Measurements from ENCODE around the gene PPP4R1.

PPP4R1 gene

GRCh38 chr18:9530226-9531009 lies 83.9 kb downstream of the PPP4R1 start:
- Histone ChIP-seq H3K4me1 (ENCODE audit: control insufficient read depth, insufficient read depth, low read length) (no peaks in the 10 kb centered on the region), H3K27me3 (ENCODE audit: control insufficient read depth, insufficient read depth, low read length) (no peaks in the 10 kb centered on the region), H3K4me3 (ENCODE audit: low read depth, low read length) (no peak overlapping the region), H3K27ac (ENCODE audit: low read depth, low read length) (no peak overlapping the region), H3K9ac (ENCODE audit: low read depth, low read length) (no peak overlapping the region), H3K9me3 (ENCODE audit: control insufficient read depth, insufficient read depth, low read length) (peaks cover 11% of the 10 kb centered on the region; the same call in 1 of the 2 replicates), H3K36me3 (ENCODE audit: control insufficient read depth, insufficient read depth, low read length) (peaks cover 70% of the 10 kb centered on the region)

GRCh38 chr18:9526458-9526857 lies 87.9 kb downstream of the PPP4R1 start:
- H3K4me1 ChIP-seq (ENCODE audit: control insufficient read depth, insufficient read depth, low read length) = no peaks in the 10 kb centered on the region
- H3K27me3 ChIP-seq (ENCODE audit: control insufficient read depth, insufficient read depth, low read length) = no peaks in the 10 kb centered on the region
- peaks cover 11% of the 10 kb centered on the region; the same call in 1 of the 2 replicates for H3K9me3 ChIP-seq (ENCODE audit: control insufficient read depth, insufficient read depth, low read length)
- H3K9ac ChIP-seq (ENCODE audit: low read depth, low read length) = no peak overlapping the region
- no peak overlapping the region for H3K27ac ChIP-seq (ENCODE audit: low read depth, low read length)
- no peak overlapping the region for H3K4me3 ChIP-seq (ENCODE audit: low read depth, low read length)
- H3K36me3 ChIP-seq (ENCODE audit: control insufficient read depth, insufficient read depth, low read length) = peaks cover 60% of the 10 kb centered on the region

GRCh38 chr18:9522952-9523351 lies 91.4 kb downstream of the PPP4R1 start:
- Histone ChIP-seq H3K36me3 (ENCODE audit: control insufficient read depth, insufficient read depth, low read length) (peaks cover 40% of the 10 kb centered on the region), H3K27ac (ENCODE audit: low read depth, low read length) (no peak overlapping the region), H3K9me3 (ENCODE audit: control insufficient read depth, insufficient read depth, low read length) (peaks cover 9% of the 10 kb centered on the region; the same call in 1 of the 2 replicates), H3K4me3 (ENCODE audit: low read depth, low read length) (no peak overlapping the region), H3K9ac (ENCODE audit: low read depth, low read length) (no peak overlapping the region), H3K4me1 (ENCODE audit: control insufficient read depth, insufficient read depth, low read length) (no peaks in the 10 kb centered on the region), H3K27me3 (ENCODE audit: control insufficient read depth, insufficient read depth, low read length) (no peaks in the 10 kb centered on the region)

- Histone ChIP-seq H3K9me3 (ENCODE audit: control insufficient read depth, insufficient read depth, low read length) (no peaks in the 10 kb centered on the region), H3K9ac (ENCODE audit: low read depth, low read length) (no peak overlapping the region), H3K36me3 (ENCODE audit: control insufficient read depth, insufficient read depth, low read length) (peaks cover 36% of the 10 kb centered on the region), H3K27me3 (ENCODE audit: control insufficient read depth, insufficient read depth, low read length) (no peaks in the 10 kb centered on the region), H3K27ac (ENCODE audit: low read depth, low read length) (no peak overlapping the region), H3K4me3 (ENCODE audit: low read depth, low read length) (no peak overlapping the region), H3K4me1 (ENCODE audit: control insufficient read depth, insufficient read depth, low read length) (no peaks in the 10 kb centered on the region)
Measured at GRCh38 chr18:9521770-9522169, 92.6 kb downstream of the PPP4R1 start.

GRCh38 chr18:9520666-9521065 lies 93.7 kb downstream of the PPP4R1 start:
- H3K4me3 ChIP-seq (ENCODE audit: low read depth, low read length) = no peak overlapping the region
- H3K27ac ChIP-seq (ENCODE audit: low read depth, low read length) = no peak overlapping the region
- H3K36me3 ChIP-seq (ENCODE audit: control insufficient read depth, insufficient read depth, low read length) = peaks cover 29% of the 10 kb centered on the region
- no peaks in the 10 kb centered on the region for H3K4me1 ChIP-seq (ENCODE audit: control insufficient read depth, insufficient read depth, low read length)
- no peak overlapping the region for H3K9ac ChIP-seq (ENCODE audit: low read depth, low read length)
- H3K9me3 ChIP-seq (ENCODE audit: control insufficient read depth, insufficient read depth, low read length) = no peaks in the 10 kb centered on the region
- H3K27me3 ChIP-seq (ENCODE audit: control insufficient read depth, insufficient read depth, low read length) = no peaks in the 10 kb centered on the region

GRCh38 chr18:9519399-9519798 lies 95.0 kb downstream of the PPP4R1 start:
- Histone ChIP-seq H3K27ac (ENCODE audit: low read depth, low read length) (no peak overlapping the region), H3K4me1 (ENCODE audit: control insufficient read depth, insufficient read depth, low read length) (no peaks in the 10 kb centered on the region), H3K4me3 (ENCODE audit: low read depth, low read length) (no peak overlapping the region), H3K27me3 (ENCODE audit: control insufficient read depth, insufficient read depth, low read length) (no peaks in the 10 kb centered on the region), H3K9me3 (ENCODE audit: control insufficient read depth, insufficient read depth, low read length) (no peaks in the 10 kb centered on the region), H3K9ac (ENCODE audit: low read depth, low read length) (no peak overlapping the region), H3K36me3 (ENCODE audit: control insufficient read depth, insufficient read depth, low read length) (peaks cover 16% of the 10 kb centered on the region)

- Histone ChIP-seq H3K27me3 (ENCODE audit: control insufficient read depth, insufficient read depth, low read length) (no peaks in the 10 kb centered on the region), H3K4me3 (ENCODE audit: low read depth, low read length) (no peak overlapping the region), H3K9me3 (ENCODE audit: control insufficient read depth, insufficient read depth, low read length) (no peaks in the 10 kb centered on the region), H3K9ac (ENCODE audit: low read depth, low read length) (no peak overlapping the region), H3K36me3 (ENCODE audit: control insufficient read depth, insufficient read depth, low read length) (peaks cover 20% of the 10 kb centered on the region), H3K4me1 (ENCODE audit: control insufficient read depth, insufficient read depth, low read length) (peaks cover under 1% of the 10 kb centered on the region; the same call in 1 of the 2 replicates), H3K27ac (ENCODE audit: low read depth, low read length) (no peak overlapping the region)
Measured at GRCh38 chr18:9517869-9518268, 96.5 kb downstream of the PPP4R1 start.

- Histone ChIP-seq H3K4me1 (ENCODE audit: control insufficient read depth, insufficient read depth, low read length) (peaks cover 5% of the 10 kb centered on the region; the same call in 1 of the 2 replicates), H3K27ac (ENCODE audit: low read depth, low read length) (no peak overlapping the region)
Measured at GRCh38 chr18:9516437-9517064, 97.8 kb downstream of the PPP4R1 start.

GRCh38 chr18:9513971-9514512 lies 100.3 kb downstream of the PPP4R1 start:
- H3K36me3 ChIP-seq (ENCODE audit: control insufficient read depth, insufficient read depth, low read length) = peaks cover 17% of the 10 kb centered on the region

More at GRCh38 chr18:9516437-9517064, 97.8 kb downstream of the PPP4R1 start:
- Histone ChIP-seq H3K9me3 (ENCODE audit: control insufficient read depth, insufficient read depth, low read length) (no peaks in the 10 kb centered on the region), H3K36me3 (ENCODE audit: control insufficient read depth, insufficient read depth, low read length) (peaks cover 20% of the 10 kb centered on the region), H3K9ac (ENCODE audit: low read depth, low read length) (no peak overlapping the region), H3K4me3 (ENCODE audit: low read depth, low read length) (no peak overlapping the region), H3K27me3 (ENCODE audit: control insufficient read depth, insufficient read depth, low read length) (no peaks in the 10 kb centered on the region)

GRCh38 chr18:9508446-9509025 lies 105.8 kb downstream of the PPP4R1 start:
- H3K9me3 ChIP-seq (ENCODE audit: control insufficient read depth, insufficient read depth, low read length) = 0 out of 2 replicates have a peak, but pooled peaks cover 2% of the 10 kb centered on the region
- H3K9ac ChIP-seq (ENCODE audit: low read depth, low read length) = no peak overlapping the region
- H3K4me1 ChIP-seq (ENCODE audit: control insufficient read depth, insufficient read depth, low read length) = peaks cover 18% of the 10 kb centered on the region
- no peak overlapping the region for H3K27ac ChIP-seq (ENCODE audit: low read depth, low read length)
- peaks cover 5% of the 10 kb centered on the region; the same call in 1 of the 2 replicates for H3K36me3 ChIP-seq (ENCODE audit: control insufficient read depth, insufficient read depth, low read length)
- no peak overlapping the region for H3K4me3 ChIP-seq (ENCODE audit: low read depth, low read length)
- no peaks in the 10 kb centered on the region for H3K27me3 ChIP-seq (ENCODE audit: control insufficient read depth, insufficient read depth, low read length)

More at GRCh38 chr18:9513971-9514512, 100.3 kb downstream of the PPP4R1 start:
- H3K9me3 ChIP-seq (ENCODE audit: control insufficient read depth, insufficient read depth, low read length) = no peaks in the 10 kb centered on the region
- H3K9ac ChIP-seq (ENCODE audit: low read depth, low read length) = no peak overlapping the region
- peaks cover 5% of the 10 kb centered on the region; the same call in 1 of the 2 replicates for H3K4me1 ChIP-seq (ENCODE audit: control insufficient read depth, insufficient read depth, low read length)
- H3K27me3 ChIP-seq (ENCODE audit: control insufficient read depth, insufficient read depth, low read length) = no peaks in the 10 kb centered on the region
- H3K4me3 ChIP-seq (ENCODE audit: low read depth, low read length) = no peak overlapping the region
- H3K27ac ChIP-seq (ENCODE audit: low read depth, low read length) = no peak overlapping the region

Measured in HUES48 (cell line).